Adrenal gland (tissue), 5 donors: Measurements from ENCODE around the gene PAQR6.

Source experiments
- CTCF ChIP-seq, 6 experiments: fragments of 450-650 bp in 4 of 6; fragments of 200-600 bp in 2 of 6; sonication (generic) in 1 of 6; IDR thresholded peaks; 1 replicate in 5 of 6; 2 replicates in 1 of 6; pipeline versions ENCODE4 v1.5.1 to v1.8.0; 2016 to 2021; ENCODE audit warnings: antibody characterized with exemption in 6 of 6, mild to moderate bottlenecking in 2 of 6, moderate library complexity in 1 of 6
- POLR2A ChIP-seq, 2 donors: fragments of 450-650 bp; IDR thresholded peaks; one replicate each; pipeline ENCODE4 v1.6.1; 2017; ENCODE audit warnings: antibody characterized with exemption in 2 of 2, mild to moderate bottlenecking in 2 of 2, moderate library complexity in 1 of 2
- donor health status: DM: no; HTN: no; CAD: no.

GRCh38 chr1:156241926-156242325, 5.9 kb downstream of the PAQR6 start, which contains the start of gene BGLAP:
- no peak for TF ChIP-seq CTCF (IDR thresholded peaks at IDR 0.05)
- TF ChIP-seq POLR2A (IDR thresholded peaks at IDR 0.05): no peak
